ENCODE data around the gene ALDH2. TPM values are rescaled to one million over a fixed set of nuclear protein-coding genes. Genes with fewer than 3 reads are reported as not detected.

The ALDH2 gene
- total and polyA plus RNA-seq, 9 of the 15 experiments (the other 6 are each of a cell fraction or from before 2014, with no cell fraction given): 1.9 to 22.5 (median 12.2) TPM

DNA sequence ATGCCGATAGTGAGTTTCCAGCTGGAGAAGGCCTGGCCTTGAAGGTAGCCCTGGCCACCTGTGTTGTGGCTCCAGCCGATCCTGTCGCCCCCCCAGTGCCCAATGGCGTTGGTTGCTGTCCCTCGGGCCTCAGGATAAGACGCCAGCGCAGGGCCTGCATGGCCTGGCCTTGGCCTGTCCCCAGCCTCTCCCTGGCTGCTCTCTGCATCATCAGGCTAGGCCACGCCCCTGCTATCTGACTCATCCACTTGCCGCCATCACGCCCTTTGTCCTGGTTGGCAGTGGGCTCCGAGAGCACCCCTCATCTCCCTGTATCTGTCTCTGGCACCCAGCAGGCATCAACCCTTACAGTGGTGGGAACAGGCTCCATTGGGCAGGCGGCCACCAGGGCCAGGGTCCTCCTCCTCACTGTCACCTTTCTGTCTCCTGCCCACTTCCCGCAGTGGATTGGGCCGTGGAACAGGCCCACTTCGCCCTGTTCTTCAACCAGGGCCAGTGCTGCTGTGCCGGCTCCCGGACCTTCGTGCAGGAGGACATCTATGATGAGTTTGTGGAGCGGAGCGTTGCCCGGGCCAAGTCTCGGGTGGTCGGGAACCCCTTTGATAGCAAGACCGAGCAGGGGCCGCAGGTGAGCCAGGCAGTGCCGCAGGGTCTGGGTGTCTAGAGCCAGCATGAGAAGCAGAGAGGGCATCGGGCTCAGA is 25.6 kb downstream of the ALDH2 start (continued):
- TF ChIP-seq, protein P1, sequence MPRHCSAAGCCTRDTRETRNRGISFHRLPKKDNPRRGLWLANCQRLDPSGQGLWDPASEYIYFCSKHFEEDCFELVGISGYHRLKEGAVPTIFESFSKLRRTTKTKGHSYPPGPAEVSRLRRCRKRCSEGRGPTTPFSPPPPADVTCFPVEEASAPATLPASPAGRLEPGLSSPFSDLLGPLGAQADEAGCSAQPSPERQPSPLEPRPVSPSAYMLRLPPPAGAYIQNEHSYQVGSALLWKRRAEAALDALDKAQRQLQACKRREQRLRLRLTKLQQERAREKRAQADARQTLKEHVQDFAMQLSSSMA (CRISPR knock-in tag; IDR thresholded peaks at IDR 0.05): no peak
- TF ChIP-seq POU5F1 (IDR thresholded peaks at IDR 0.05; ENCODE audit: borderline replicate concordance, low read depth, low read length, partially characterized antibody): no peak
- no peak for TF ChIP-seq RERE (CRISPR knock-in tag; IDR thresholded peaks at IDR 0.05; ENCODE audit: borderline replicate concordance)
- TF ChIP-seq, protein P2, sequence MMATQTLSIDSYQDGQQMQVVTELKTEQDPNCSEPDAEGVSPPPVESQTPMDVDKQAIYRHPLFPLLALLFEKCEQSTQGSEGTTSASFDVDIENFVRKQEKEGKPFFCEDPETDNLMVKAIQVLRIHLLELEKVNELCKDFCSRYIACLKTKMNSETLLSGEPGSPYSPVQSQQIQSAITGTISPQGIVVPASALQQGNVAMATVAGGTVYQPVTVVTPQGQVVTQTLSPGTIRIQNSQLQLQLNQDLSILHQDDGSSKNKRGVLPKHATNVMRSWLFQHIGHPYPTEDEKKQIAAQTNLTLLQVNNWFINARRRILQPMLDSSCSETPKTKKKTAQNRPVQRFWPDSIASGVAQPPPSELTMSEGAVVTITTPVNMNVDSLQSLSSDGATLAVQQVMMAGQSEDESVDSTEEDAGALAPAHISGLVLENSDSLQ (IDR thresholded peaks at IDR 0.05): no peak
- no peak for TF ChIP-seq MIER1 (IDR thresholded peaks at IDR 0.05; ENCODE audit: low read depth)
- TF ChIP-seq, protein P3, sequence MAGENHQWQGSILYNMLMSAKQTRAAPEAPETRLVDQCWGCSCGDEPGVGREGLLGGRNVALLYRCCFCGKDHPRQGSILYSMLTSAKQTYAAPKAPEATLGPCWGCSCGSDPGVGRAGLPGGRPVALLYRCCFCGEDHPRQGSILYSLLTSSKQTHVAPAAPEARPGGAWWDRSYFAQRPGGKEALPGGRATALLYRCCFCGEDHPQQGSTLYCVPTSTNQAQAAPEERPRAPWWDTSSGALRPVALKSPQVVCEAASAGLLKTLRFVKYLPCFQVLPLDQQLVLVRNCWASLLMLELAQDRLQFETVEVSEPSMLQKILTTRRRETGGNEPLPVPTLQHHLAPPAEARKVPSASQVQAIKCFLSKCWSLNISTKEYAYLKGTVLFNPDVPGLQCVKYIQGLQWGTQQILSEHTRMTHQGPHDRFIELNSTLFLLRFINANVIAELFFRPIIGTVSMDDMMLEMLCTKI (IDR thresholded peaks at IDR 0.05; ENCODE audit: partially characterized antibody): no peak
- TF ChIP-seq, protein P4, sequence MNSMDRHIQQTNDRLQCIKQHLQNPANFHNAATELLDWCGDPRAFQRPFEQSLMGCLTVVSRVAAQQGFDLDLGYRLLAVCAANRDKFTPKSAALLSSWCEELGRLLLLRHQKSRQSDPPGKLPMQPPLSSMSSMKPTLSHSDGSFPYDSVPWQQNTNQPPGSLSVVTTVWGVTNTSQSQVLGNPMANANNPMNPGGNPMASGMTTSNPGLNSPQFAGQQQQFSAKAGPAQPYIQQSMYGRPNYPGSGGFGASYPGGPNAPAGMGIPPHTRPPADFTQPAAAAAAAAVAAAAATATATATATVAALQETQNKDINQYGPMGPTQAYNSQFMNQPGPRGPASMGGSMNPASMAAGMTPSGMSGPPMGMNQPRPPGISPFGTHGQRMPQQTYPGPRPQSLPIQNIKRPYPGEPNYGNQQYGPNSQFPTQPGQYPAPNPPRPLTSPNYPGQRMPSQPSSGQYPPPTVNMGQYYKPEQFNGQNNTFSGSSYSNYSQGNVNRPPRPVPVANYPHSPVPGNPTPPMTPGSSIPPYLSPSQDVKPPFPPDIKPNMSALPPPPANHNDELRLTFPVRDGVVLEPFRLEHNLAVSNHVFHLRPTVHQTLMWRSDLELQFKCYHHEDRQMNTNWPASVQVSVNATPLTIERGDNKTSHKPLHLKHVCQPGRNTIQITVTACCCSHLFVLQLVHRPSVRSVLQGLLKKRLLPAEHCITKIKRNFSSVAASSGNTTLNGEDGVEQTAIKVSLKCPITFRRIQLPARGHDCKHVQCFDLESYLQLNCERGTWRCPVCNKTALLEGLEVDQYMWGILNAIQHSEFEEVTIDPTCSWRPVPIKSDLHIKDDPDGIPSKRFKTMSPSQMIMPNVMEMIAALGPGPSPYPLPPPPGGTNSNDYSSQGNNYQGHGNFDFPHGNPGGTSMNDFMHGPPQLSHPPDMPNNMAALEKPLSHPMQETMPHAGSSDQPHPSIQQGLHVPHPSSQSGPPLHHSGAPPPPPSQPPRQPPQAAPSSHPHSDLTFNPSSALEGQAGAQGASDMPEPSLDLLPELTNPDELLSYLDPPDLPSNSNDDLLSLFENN (IDR thresholded peaks at IDR 0.05; ENCODE audit: low read depth in 2 of 2, low read length in 2 of 2): no peak
- TF ChIP-seq MAFK (IDR thresholded peaks at IDR 0.05; ENCODE audit: low read length): no peak
- peak; percentile 69 for TF ChIP-seq ZNF592 (IDR thresholded peaks at IDR 0.05)

Data from K562 (cell line).